Trophoblast cell (in vitro differentiated cells and primary cell): ENCODE data around the gene WNT3.

ENCODE experiments used
- DNase-seq, 2 donors: peaks; one replicate each; pipeline ENCODE4 v3.0.0-alpha.2; 2016
- H2AFZ ChIP-seq: 2 replicates; pipeline ENCODE4 v1.6.1; 2013; ENCODE audit warnings: low read length, moderate library complexity, mild to moderate bottlenecking; ENCODE audit not compliant: insufficient read depth, poor library complexity
- H2AK5ac ChIP-seq: 2 replicates; pipeline ENCODE4 v1.6.1; 2013; ENCODE audit warnings: mild to moderate bottlenecking, low read length
- H2BK120ac ChIP-seq: 2 replicates; pipeline ENCODE4 v1.6.1; 2013; ENCODE audit warnings: low read length, mild to moderate bottlenecking, moderate library complexity; ENCODE audit not compliant: insufficient read depth, poor library complexity
- H2BK12ac ChIP-seq: 2 replicates; pipeline ENCODE4 v1.6.1; 2013; ENCODE audit warnings: mild to moderate bottlenecking, low read length, moderate library complexity
- H2BK5ac ChIP-seq: 2 replicates; pipeline ENCODE4 v1.6.1; 2013; ENCODE audit warnings: low read length, low read depth, moderate library complexity, mild to moderate bottlenecking; ENCODE audit not compliant: poor library complexity
- H3K14ac ChIP-seq: 2 replicates; pipeline ENCODE4 v1.6.1; 2013; ENCODE audit warnings: mild to moderate bottlenecking, low read length
- H3K18ac ChIP-seq: 2 replicates; pipeline ENCODE4 v1.6.1; 2013; ENCODE audit warnings: mild to moderate bottlenecking, low read length
- H3K23ac ChIP-seq: 2 replicates; pipeline ENCODE4 v1.6.1; 2013; ENCODE audit warnings: low read length
- H3K27ac ChIP-seq: 2 replicates; pipeline ENCODE4 v1.5.1; 2013; ENCODE audit warnings: low read depth, mild to moderate bottlenecking, inconsistent platforms, low read length, moderate library complexity
- H3K27me3 ChIP-seq: 2 replicates; pipeline ENCODE4 v1.6.1; 2013; ENCODE audit warnings: inconsistent platforms, mild to moderate bottlenecking, low read length, moderate library complexity; ENCODE audit not compliant: insufficient read depth
- H3K36me3 ChIP-seq, 2 experiments: 1 replicate in 1 of 2; 2 replicates in 1 of 2; pipeline ENCODE4 v1.6.1; 2013; ENCODE audit warnings: low read length in 2 of 2, mild to moderate bottlenecking in 2 of 2, moderate library complexity in 1 of 2; ENCODE audit not compliant: insufficient read depth in 2 of 2, control insufficient read depth in 1 of 2
- H3K4ac ChIP-seq: 2 replicates; pipeline ENCODE4 v1.6.1; 2013; ENCODE audit warnings: low read depth, mild to moderate bottlenecking, low read length, moderate library complexity
- H3K4me1 ChIP-seq, 2 experiments: 1 replicate in 1 of 2; 2 replicates in 1 of 2; pipeline ENCODE4 v1.6.1; 2013; ENCODE audit warnings: low read length in 2 of 2, mild to moderate bottlenecking in 2 of 2, moderate library complexity in 1 of 2; ENCODE audit not compliant: insufficient read depth in 2 of 2, control insufficient read depth in 1 of 2
- H3K4me2 ChIP-seq: 2 replicates; pipeline ENCODE4 v1.6.1; 2013; ENCODE audit warnings: inconsistent platforms, mild to moderate bottlenecking, low read length, moderate library complexity
- H3K4me3 ChIP-seq: 2 replicates; pipeline ENCODE4 v1.5.1; 2013; ENCODE audit warnings: mild to moderate bottlenecking, low read depth, low read length, inconsistent platforms
- H3K79me1 ChIP-seq: one replicate; pipeline ENCODE4 v1.6.1; 2013; ENCODE audit warnings: low read length
- H3K79me2 ChIP-seq: 2 replicates; pipeline ENCODE4 v1.6.1; 2013; ENCODE audit warnings: low read length, mild to moderate bottlenecking; ENCODE audit not compliant: control insufficient read depth, insufficient read depth, poor library complexity
- H3K9ac ChIP-seq: 2 replicates; pipeline ENCODE4 v1.6.1; 2013; ENCODE audit warnings: mild to moderate bottlenecking, low read length
- H3K9me3 ChIP-seq: 2 replicates; pipeline ENCODE4 v1.6.1; 2013; ENCODE audit warnings: low read depth, mild to moderate bottlenecking, control low read depth, inconsistent platforms, low read length; ENCODE audit not compliant: insufficient read depth
- H4K12ac ChIP-seq: 2 replicates; pipeline ENCODE4 v1.6.1; 2013; ENCODE audit warnings: low read depth, mild to moderate bottlenecking, low read length, moderate library complexity
- H4K8ac ChIP-seq: 2 replicates; pipeline ENCODE4 v1.6.1; 2013; ENCODE audit warnings: low read depth, mild to moderate bottlenecking, low read length, moderate library complexity
- H4K91ac ChIP-seq: one replicate; pipeline ENCODE4 v1.6.1; 2013; ENCODE audit warnings: low read depth, mild to moderate bottlenecking, low read length, moderate library complexity
- WGBS: extraction: QIAGEN DNeasy Blood & Tissue Kit; methylation state at CpG from one replicate; pipeline ENCODE4 v1.1.7; 2013; ENCODE audit warnings: missing lambda C conversion rate; ENCODE audit not compliant: insufficient read length, insufficient coverage; ENCODE audit errors: extremely low coverage; 5-methylcytosine and 5-hydroxymethylcytosine counted together

The WNT3 gene

DNA sequence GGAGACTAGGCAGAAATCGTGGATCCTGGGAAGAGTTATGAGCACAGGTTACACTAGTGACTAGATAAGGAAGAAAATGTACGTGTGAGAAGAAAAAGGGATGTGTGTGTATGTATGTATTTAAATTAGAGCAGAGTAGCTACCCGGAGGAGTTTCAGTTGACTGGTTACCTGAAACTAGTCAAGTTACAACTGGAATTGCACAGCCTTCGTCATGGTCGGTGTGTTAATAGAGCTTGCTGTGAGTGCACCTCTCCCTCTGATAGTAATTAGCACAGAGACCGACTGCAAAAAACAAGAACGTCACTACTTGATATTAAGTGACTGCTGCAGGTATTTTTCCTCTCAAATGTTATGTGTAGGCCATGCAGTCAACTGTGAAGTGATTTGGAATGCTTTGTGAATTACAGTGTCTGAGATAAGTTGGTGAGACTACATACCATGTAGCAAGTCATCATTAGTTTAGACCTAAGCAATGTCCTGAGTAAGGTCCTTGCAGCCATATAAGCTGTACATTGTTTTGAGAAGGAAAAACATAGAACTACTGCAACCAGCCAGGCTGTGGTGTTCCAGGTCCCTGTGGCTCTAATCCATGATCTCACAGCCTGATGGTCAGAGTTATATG, 95.7 kb downstream of the WNT3 start:
- H2AK5ac ChIP-seq: no peak overlapping the region
- no CpG with 5 or more reads among the region's 7 CpGs for WGBS
- H2BK12ac ChIP-seq: no peak overlapping the region
- H3K18ac ChIP-seq: no peak overlapping the region
- H3K4ac ChIP-seq: no peak overlapping the region
- H4K8ac ChIP-seq: no peak overlapping the region
- H4K91ac ChIP-seq: no peak overlapping the region
- no peak overlapping the region for H3K14ac ChIP-seq
- H2AFZ ChIP-seq: no peak overlapping the region
- no peaks in the 10 kb centered on the region for H3K27me3 ChIP-seq
- H4K12ac ChIP-seq: no peak overlapping the region
- no peak overlapping the region for H3K4me3 ChIP-seq
- no peaks in the 10 kb centered on the region for H3K79me2 ChIP-seq
- H3K9me3 ChIP-seq: no peaks in the 10 kb centered on the region
- no peaks in the 10 kb centered on the region for H3K4me1 ChIP-seq
- no peak overlapping the region for H3K9ac ChIP-seq
- DNase-seq: peak; percentile 9 to 53
- no peak overlapping the region for H2BK120ac ChIP-seq
- no peak overlapping the region for H3K27ac ChIP-seq
- H3K23ac ChIP-seq: no peak overlapping the region
- no peak overlapping the region for H2BK5ac ChIP-seq
- peaks cover 3 to 5% of the 10 kb centered on the region in 2 experiments for H3K36me3 ChIP-seq
- H3K79me1 ChIP-seq: no peaks in the 10 kb centered on the region
- no peak overlapping the region for H3K4me2 ChIP-seq

DNA sequence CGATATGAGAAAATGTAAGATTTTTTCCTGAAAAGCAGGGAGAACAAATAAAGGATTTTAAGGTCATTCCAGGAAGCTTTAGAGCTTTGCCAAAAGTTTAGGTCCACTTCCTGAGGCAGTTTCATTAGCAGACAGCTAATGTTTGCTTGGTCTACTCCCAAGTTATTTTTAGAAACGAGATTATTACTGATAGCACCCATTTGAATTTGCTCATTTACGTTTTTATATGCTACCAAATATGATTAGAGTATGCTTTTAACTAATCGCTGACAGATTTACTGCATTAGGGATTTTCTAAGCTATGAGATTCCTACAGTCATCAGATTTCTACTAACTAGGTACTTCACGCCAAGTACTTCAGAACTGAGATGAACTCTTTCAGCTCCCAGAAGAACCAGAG, 98.1 kb downstream of the WNT3 start:
- no peak overlapping the region for H3K4me2 ChIP-seq
- no CpG with 5 or more reads among the region's 5 CpGs for WGBS
- H4K8ac ChIP-seq: no peak overlapping the region
- no peak overlapping the region for H3K27ac ChIP-seq
- no peak overlapping the region for H3K23ac ChIP-seq
- no peak overlapping the region for H2AK5ac ChIP-seq
- no peak overlapping the region for H2AFZ ChIP-seq
- H3K9me3 ChIP-seq: no peaks in the 10 kb centered on the region
- H3K9ac ChIP-seq: no peak overlapping the region
- no peak overlapping the region for H3K4me3 ChIP-seq
- no peaks in the 10 kb centered on the region for H3K79me1 ChIP-seq
- no peak for DNase-seq
- no peak overlapping the region for H2BK5ac ChIP-seq
- no peak overlapping the region for H2BK120ac ChIP-seq
- no peak overlapping the region for H3K14ac ChIP-seq
- no peaks in the 10 kb centered on the region for H3K4me1 ChIP-seq
- H3K79me2 ChIP-seq: no peaks in the 10 kb centered on the region
- H3K4ac ChIP-seq: no peak overlapping the region
- H4K12ac ChIP-seq: no peak overlapping the region
- no peak overlapping the region for H2BK12ac ChIP-seq
- H3K27me3 ChIP-seq: no peaks in the 10 kb centered on the region
- H3K36me3 ChIP-seq: peaks cover 5 to 7% of the 10 kb centered on the region in 2 experiments
- H4K91ac ChIP-seq: no peak overlapping the region
- no peak overlapping the region for H3K18ac ChIP-seq

DNA sequence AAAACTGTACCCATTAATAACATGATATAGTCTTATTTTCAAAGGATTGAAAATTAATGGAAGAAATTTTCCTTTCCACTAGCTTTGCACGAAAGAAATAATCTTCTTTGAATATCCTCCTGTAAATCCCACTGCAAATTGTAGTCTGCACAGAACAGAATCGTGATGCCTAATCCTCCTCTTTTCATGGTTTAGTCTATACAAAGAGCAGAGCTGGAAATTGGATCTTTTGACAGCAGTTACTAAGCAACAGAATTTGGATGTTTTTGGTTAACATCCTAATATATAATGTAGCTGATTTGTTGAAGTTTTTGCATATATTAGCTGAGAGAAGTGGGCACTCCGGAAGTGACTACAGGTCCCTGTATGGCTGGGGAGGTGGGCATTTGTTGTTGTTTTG, 98.6 kb downstream of the WNT3 start:
- H3K9ac ChIP-seq: no peak overlapping the region
- no peaks in the 10 kb centered on the region for H3K79me2 ChIP-seq
- no peak overlapping the region for H3K4ac ChIP-seq
- H3K23ac ChIP-seq: no peak overlapping the region
- H2BK12ac ChIP-seq: no peak overlapping the region
- H2BK120ac ChIP-seq: no peak overlapping the region
- H3K18ac ChIP-seq: no peak overlapping the region
- no peak overlapping the region for H2BK5ac ChIP-seq
- H3K9me3 ChIP-seq: no peaks in the 10 kb centered on the region
- no peak overlapping the region for H3K4me2 ChIP-seq
- H3K27me3 ChIP-seq: no peaks in the 10 kb centered on the region
- H3K27ac ChIP-seq: no peak overlapping the region
- no peak overlapping the region for H4K91ac ChIP-seq
- peaks cover 5 to 7% of the 10 kb centered on the region in 2 experiments for H3K36me3 ChIP-seq
- H2AK5ac ChIP-seq: no peak overlapping the region
- WGBS: no CpG with 5 or more reads among the region's 3 CpGs
- H4K8ac ChIP-seq: no peak overlapping the region
- no peaks in the 10 kb centered on the region for H3K4me1 ChIP-seq
- no peak overlapping the region for H3K4me3 ChIP-seq
- DNase-seq: no peak
- H3K79me1 ChIP-seq: no peaks in the 10 kb centered on the region
- H2AFZ ChIP-seq: no peak overlapping the region
- H4K12ac ChIP-seq: no peak overlapping the region
- no peak overlapping the region for H3K14ac ChIP-seq

DNA sequence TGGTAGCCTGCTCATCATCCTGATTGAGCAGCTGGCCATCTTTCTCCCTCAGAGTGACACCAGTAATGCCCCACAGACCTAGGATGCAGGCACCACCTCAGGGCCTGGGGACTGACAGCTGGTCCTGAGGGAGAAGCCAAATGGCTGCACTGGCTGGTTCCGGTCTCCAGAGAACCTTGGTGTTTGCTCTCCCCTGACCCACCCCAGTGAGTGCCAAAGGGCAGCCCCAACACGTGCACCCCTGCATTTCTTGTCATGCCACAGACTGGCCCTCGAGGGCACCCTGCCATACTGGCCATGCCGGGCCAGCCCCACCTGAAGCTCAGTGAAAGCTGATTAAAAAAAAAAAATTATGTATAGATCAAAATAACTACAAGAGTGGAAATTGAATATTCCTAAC, 100.5 kb downstream of the WNT3 start:
- Histone ChIP-seq H3K4me2 (no peak overlapping the region), H4K8ac (no peak overlapping the region), H3K79me2 (no peaks in the 10 kb centered on the region), H3K18ac (no peak overlapping the region), H2BK12ac (no peak overlapping the region), H2BK120ac (no peak overlapping the region), H3K9ac (no peak overlapping the region), H3K23ac (no peak overlapping the region), H3K9me3 (no peaks in the 10 kb centered on the region), H3K27ac (no peak overlapping the region), H3K79me1 (no peaks in the 10 kb centered on the region), H2AFZ (no peak overlapping the region), H3K36me3 (peaks cover 5 to 7% of the 10 kb centered on the region in 2 experiments), H3K14ac (no peak overlapping the region), H2AK5ac (no peak overlapping the region), H3K4me3 (no peak overlapping the region), H3K4ac (no peak overlapping the region), H3K27me3 (no peaks in the 10 kb centered on the region), H4K12ac (no peak overlapping the region), H2BK5ac (no peak overlapping the region), H4K91ac (no peak overlapping the region), H3K4me1 (no peaks in the 10 kb centered on the region)
- no CpG with 5 or more reads among the region's 4 CpGs for WGBS
- no peak for DNase-seq
